ENCODE results near the gene TP53I3. TPM values are rescaled to one million over a fixed set of nuclear protein-coding genes. Genes with fewer than 3 reads are reported as not detected.

TP53I3 gene, protein sequence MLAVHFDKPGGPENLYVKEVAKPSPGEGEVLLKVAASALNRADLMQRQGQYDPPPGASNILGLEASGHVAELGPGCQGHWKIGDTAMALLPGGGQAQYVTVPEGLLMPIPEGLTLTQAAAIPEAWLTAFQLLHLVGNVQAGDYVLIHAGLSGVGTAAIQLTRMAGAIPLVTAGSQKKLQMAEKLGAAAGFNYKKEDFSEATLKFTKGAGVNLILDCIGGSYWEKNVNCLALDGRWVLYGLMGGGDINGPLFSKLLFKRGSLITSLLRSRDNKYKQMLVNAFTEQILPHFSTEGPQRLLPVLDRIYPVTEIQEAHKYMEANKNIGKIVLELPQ
- 10 to 100 TPM; 16.2 to 26.2 TPM for total RNA-seq

DNA sequence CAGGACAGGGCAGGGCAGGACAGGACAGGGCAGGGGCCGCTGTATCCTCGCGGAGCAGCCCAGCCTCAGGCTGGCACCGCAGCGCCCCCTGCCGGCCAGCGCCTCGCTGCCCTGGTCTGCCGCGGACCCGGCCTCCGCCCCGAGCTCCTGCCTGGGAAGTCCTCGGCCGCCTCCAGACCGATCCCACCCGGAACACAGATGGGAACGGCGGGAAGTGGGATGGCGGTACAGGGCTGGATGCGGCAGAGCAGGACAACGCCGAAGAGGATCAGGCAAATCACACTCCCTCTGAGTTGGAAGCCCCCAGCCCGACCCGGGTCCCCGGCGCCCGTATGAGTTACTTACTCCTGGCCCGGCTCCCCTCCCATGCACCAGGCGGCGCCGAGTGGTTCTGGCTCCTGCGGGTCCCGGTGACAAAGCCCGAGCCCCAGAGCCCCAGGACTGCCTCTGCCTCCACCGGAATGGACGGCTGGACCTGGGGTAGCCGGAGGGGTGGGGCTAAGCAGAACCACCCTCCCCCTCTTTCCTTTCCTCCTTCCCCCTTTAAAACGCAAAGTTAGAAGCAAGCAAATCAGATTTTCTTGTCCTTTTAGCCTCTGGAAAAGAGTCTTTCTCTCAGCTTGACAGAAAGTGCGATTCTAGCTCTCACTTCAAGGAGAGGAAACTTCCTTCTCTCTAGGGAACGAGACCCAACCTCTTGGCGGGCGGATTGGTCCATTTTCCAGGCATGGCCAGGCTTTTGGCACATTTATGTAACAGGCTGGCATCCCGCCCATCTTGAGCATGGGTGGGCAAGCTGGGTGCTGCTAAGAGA lies at the start of gene TP53I3:
Gene TP53I3, minus strand, starts transcription at position 449 of the 814 bp plus-strand sequence. CDS start 508 bp downstream, outside the sequence.
- peak; percentile 60 for TF ChIP-seq POLR2A (IDR thresholded peaks at IDR 0.05)
- peak; percentile 37 for TF ChIP-seq POLR2AphosphoS5 (IDR thresholded peaks at IDR 0.05)
- TF ChIP-seq, protein P1, sequence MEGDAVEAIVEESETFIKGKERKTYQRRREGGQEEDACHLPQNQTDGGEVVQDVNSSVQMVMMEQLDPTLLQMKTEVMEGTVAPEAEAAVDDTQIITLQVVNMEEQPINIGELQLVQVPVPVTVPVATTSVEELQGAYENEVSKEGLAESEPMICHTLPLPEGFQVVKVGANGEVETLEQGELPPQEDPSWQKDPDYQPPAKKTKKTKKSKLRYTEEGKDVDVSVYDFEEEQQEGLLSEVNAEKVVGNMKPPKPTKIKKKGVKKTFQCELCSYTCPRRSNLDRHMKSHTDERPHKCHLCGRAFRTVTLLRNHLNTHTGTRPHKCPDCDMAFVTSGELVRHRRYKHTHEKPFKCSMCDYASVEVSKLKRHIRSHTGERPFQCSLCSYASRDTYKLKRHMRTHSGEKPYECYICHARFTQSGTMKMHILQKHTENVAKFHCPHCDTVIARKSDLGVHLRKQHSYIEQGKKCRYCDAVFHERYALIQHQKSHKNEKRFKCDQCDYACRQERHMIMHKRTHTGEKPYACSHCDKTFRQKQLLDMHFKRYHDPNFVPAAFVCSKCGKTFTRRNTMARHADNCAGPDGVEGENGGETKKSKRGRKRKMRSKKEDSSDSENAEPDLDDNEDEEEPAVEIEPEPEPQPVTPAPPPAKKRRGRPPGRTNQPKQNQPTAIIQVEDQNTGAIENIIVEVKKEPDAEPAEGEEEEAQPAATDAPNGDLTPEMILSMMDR (IDR thresholded peaks at IDR 0.05), result peak; percentile 95 to 99 (median 96)
- Histone ChIP-seq H3K9me3 (no peaks in the 10 kb centered on the region), H3K4me3 (peak within 1 kb of the TSS; percentile 45 to 59), H3K36me3 (no peaks in the 10 kb centered on the region), H3K27me3 (replicated peaks; ENCODE audit: insufficient read depth) (no peaks in the 10 kb centered on the region), H3K27ac (peak within 1 kb of the TSS; percentile 91 to 93), H3K4me1 (replicated peaks) (peaks cover 3% of the 10 kb centered on the region)
- 0% methylated on average over 44 of the region's 44 CpGs for WGBS
- intact Hi-C loops (cut with DNase I), result loop anchor here (2.0 to 10.0 kb wide), 3 partner anchors 158 to 300 kb away; partner anchors contain the start of gene ATAD2B
- DNase-seq (ENCODE audit: low spot score), result peak; percentile 84

DNA sequence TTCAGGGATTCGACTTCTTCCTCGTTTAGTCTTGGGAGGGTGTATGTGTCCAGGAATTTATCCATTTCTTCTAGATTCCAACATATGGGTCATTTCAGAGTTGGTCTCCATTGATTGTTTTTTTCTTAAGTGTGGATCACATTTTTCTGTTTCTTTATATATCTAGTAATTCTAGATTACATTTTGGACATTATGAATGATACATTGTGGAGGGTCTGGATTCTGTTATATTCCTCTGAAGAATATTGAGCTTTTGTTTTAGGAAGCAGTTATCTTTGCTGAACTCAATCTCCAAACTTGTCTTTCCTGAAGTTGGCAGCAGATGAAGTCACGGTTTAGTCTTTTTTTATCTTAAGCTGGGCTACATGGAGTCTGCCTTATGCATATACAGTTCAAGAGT lies 47.9 kb upstream of the TP53I3 start:
- Histone ChIP-seq H3K4me1 (replicated peaks) (no peaks in the 10 kb centered on the region), H3K27ac (no peak overlapping the region), H3K4me3 (no peak overlapping the region), H3K36me3 (no peaks in the 10 kb centered on the region), H3K27me3 (replicated peaks; ENCODE audit: insufficient read depth) (no peaks in the 10 kb centered on the region), H3K9me3 (no peaks in the 10 kb centered on the region)
- 99% methylated on average over 3 of the region's 3 CpGs for WGBS
- TF ChIP-seq POLR2A (IDR thresholded peaks at IDR 0.05) (no peak), POLR2AphosphoS5 (IDR thresholded peaks at IDR 0.05) (no peak)
- TF ChIP-seq, protein P1 (IDR thresholded peaks at IDR 0.05), result no peak
- DNase-seq (ENCODE audit: low spot score), result no peak
- intact Hi-C loops (cut with DNase I), result no loop called here

DNA sequence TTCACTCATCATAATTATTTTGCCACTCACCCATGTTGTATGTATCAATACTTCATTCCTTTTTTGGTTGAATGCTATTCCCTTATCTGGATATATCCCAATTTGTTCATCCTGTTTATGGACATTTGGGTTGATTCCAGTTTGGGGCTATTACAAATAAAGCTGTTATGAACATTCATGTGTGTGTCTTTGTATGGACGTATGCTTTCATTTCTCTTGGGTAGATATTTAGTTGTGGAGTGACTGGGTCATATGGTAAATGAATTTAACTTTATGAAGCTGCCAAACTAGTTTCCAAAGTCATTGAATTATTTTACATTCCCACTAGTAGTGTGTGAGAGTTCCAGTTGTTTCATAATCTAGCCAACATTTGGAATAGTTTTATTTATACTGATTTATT lies 41.3 kb upstream of the TP53I3 start:
- no peak overlapping the region for H3K4me3 ChIP-seq
- TF ChIP-seq, protein P1 (IDR thresholded peaks at IDR 0.05), result no peak
- no peak for TF ChIP-seq POLR2AphosphoS5 (IDR thresholded peaks at IDR 0.05)
- no peak for TF ChIP-seq POLR2A (IDR thresholded peaks at IDR 0.05)
- no peak for DNase-seq (ENCODE audit: low spot score)
- no peaks in the 10 kb centered on the region for H3K9me3 ChIP-seq
- H3K36me3 ChIP-seq, result no peaks in the 10 kb centered on the region
- no peak overlapping the region for H3K27ac ChIP-seq
- H3K4me1 ChIP-seq (replicated peaks), result peaks cover 4% of the 10 kb centered on the region
- intact Hi-C loops (cut with DNase I), result no loop called here
- WGBS, result 21% methylated on average over 1 of the region's 1 CpG
- no peaks in the 10 kb centered on the region for H3K27me3 ChIP-seq (replicated peaks; ENCODE audit: insufficient read depth)

DNA sequence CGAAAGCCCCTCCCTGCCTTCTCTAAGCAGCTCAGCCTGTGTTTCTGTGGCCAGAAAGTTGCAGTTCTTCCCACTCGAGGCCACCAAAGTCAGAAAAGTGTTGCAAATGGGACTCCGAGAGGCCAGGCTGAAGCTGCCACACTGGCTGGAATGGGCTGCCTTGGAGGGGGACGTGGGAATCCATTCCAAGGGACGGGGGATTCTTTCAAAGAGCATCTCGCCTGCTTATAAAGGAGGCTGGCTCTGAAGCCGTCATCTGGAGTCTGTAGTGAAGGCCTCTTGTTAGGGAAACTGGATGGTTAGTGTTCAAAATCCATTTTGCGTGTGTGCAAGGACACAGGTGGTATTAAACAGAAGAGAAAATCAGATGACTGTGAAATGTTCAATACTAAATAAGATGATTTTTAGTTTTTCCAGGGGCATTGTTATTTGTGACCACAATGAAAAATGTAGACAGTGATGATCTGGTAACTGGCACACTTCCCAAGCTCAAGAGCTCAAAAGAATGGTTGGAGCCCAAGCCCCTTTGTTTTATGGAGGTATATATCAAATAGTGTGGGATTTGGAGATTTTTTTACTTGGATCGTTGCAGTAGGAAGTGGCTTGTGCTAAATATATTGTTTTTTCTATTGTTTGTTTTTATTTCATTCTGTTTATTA lies 39.4 kb upstream of the TP53I3 start:
- no peaks in the 10 kb centered on the region for H3K9me3 ChIP-seq
- H3K27ac ChIP-seq, result peak overlapping the region; percentile 92
- H3K27me3 ChIP-seq (replicated peaks; ENCODE audit: insufficient read depth), result no peaks in the 10 kb centered on the region
- DNase-seq (ENCODE audit: low spot score), result no peak
- 9% methylated on average over 9 of the region's 9 CpGs for WGBS
- peaks cover 4% of the 10 kb centered on the region for H3K4me1 ChIP-seq (replicated peaks)
- no peaks in the 10 kb centered on the region for H3K36me3 ChIP-seq
- peak overlapping the region; percentile 76 to 80 for H3K4me3 ChIP-seq
- TF ChIP-seq, protein P1 (IDR thresholded peaks at IDR 0.05), result no peak
- no peak for TF ChIP-seq POLR2A (IDR thresholded peaks at IDR 0.05)
- no peak for TF ChIP-seq POLR2AphosphoS5 (IDR thresholded peaks at IDR 0.05)
- intact Hi-C loops (cut with DNase I), result no loop called here

Data from prostate gland (tissue), 2 donors.